PC-9 (cell line): Measurements from ENCODE around the gene NR2E3. TPM values are rescaled to one million over a fixed set of nuclear protein-coding genes. Genes with fewer than 3 reads are reported as not detected.

ENCODE experiments used
- BruUV-seq: library from RNA; stranded (reverse); fragments of 400-500 nt; replicated peaks from 2 replicates; lab custom pipeline; 2021; lab: Mats Ljungman, UMichigan
- CTCF ChIA-PET: fragments of 300-600 bp; sonication (Branson Sonifier 250); formaldehyde crosslinking; loops from one replicate; lab custom pipeline; 2022; ENCODE audit warnings: antibody characterized with exemption; lab: Charles Lee
- POLR2A ChIA-PET: fragments of 300-600 bp; sonication (Branson Sonifier 250); formaldehyde crosslinking; loops from one replicate; lab custom pipeline; 2022; ENCODE audit warnings: antibody characterized with exemption; ENCODE audit not compliant: unreplicated experiment; lab: Charles Lee
- DNase-seq, 2 experiments: peaks; one replicate each; pipeline versions ENCODE4 v3.0.0 to v3.0.0-alpha.2; 2015 to 2022; ENCODE audit warnings: mixed read lengths in 1 of 2
- H2AFZ ChIP-seq: fragments of 200-600 bp; sonication (generic); 2 replicates; pipeline ENCODE4 v1.8.1; 2017; ENCODE audit warnings: antibody characterized with exemption
- H3F3A ChIP-seq: fragments of 200-600 bp; sonication (generic); 2 replicates; pipeline ENCODE4 v1.8.1; 2017; ENCODE audit warnings: antibody characterized with exemption, mild to moderate bottlenecking, low read depth; ENCODE audit not compliant: insufficient read depth
- H3K27ac ChIP-seq: fragments of 200-600 bp; sonication (generic); 2 replicates; pipeline ENCODE4 v1.6.1; 2016; ENCODE audit warnings: mixed run types
- H3K27me3 ChIP-seq: fragments of 200-600 bp; sonication (generic); 2 replicates; pipeline ENCODE4 v1.6.1; 2016; ENCODE audit warnings: low read depth, mixed run types; ENCODE audit not compliant: insufficient read depth
- H3K36me3 ChIP-seq: fragments of 200-600 bp; sonication (generic); 2 replicates; pipeline ENCODE4 v1.6.1; 2016; ENCODE audit warnings: low read depth, mixed run types
- H3K4me1 ChIP-seq: fragments of 200-600 bp; sonication (generic); replicated peaks from 2 replicates; pipeline ENCODE4 v1.6.1; 2016; ENCODE audit warnings: mixed run types; ENCODE audit not compliant: insufficient read depth
- H3K4me2 ChIP-seq: fragments of 200-600 bp; sonication (generic); 2 replicates; pipeline ENCODE4 v1.6.1; 2017; ENCODE audit warnings: mixed run types
- H3K4me3 ChIP-seq: fragments of 200-600 bp; sonication (generic); 2 replicates; pipeline ENCODE4 v1.6.1; 2016; ENCODE audit warnings: mixed run types
- H3K79me2 ChIP-seq: fragments of 200-600 bp; sonication (generic); 2 replicates; pipeline ENCODE4 v1.6.1; 2017; ENCODE audit warnings: low read depth, mixed run types
- H3K9me2 ChIP-seq: fragments of 200-600 bp; sonication (generic); 2 replicates; pipeline ENCODE4 v1.8.1; 2017; ENCODE audit warnings: mild to moderate bottlenecking; ENCODE audit not compliant: insufficient read depth
- H3K9me3 ChIP-seq: fragments of 200-600 bp; sonication (generic); 2 replicates; pipeline ENCODE4 v1.8.1; 2016; ENCODE audit warnings: low read depth; ENCODE audit not compliant: insufficient read depth
- H4K20me1 ChIP-seq: fragments of 200-600 bp; sonication (generic); 2 replicates; pipeline ENCODE4 v1.8.1; 2017; ENCODE audit not compliant: insufficient read depth
- EZH2 ChIP-seq: fragments of 200-600 bp; sonication (generic); IDR thresholded peaks from 2 replicates; pipeline ENCODE4 v1.8.0; 2017; ENCODE audit warnings: antibody characterized with exemption, low read depth
- intact Hi-C: fragments of 100-400 bp; cut with micrococcal nuclease; formaldehyde crosslinking; loops from one replicate; pipeline ENCODE4 v1.10.0; 2022; ENCODE audit not compliant: unreplicated experiment
- total RNA-seq: library from RNA; stranded (reverse); gene quantifications from 2 replicates; pipeline ENCODE4 v1.2.3, GENCODE V29; 2021
- TF ChIP-seq, protein P1 (sequence below): fragments of 200-600 bp; sonication (generic); conservative IDR thresholded peaks from 2 replicates; pipeline ENCODE4 v1.6.1; 2017; ENCODE audit warnings: mixed run types, antibody characterized with exemption, mild to moderate bottlenecking, moderate library complexity

NR2E3 gene
- total RNA-seq, 1 experiment from 2014 or later, result 1.5 TPM

DNA sequence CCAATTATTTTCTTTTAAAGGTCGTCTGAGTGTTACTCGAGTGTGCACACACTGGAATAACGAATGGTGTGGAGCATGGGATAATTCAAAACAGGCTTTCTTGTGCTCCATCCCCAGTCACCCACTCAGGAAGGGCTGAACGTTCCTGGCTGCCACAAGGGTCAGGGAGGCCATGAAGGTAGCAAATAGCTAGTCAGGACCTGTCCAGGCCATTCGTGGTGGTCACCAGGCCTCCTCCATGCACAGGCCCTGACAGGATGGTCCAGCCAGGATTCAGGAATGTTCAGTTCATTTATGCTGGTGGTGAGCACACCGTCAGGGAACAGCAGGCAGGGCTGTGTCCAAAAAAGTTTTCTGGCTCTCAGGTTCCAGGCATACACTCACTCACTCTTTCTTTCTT, 11.7 kb upstream of the NR2E3 start:
- Histone ChIP-seq H4K20me1 (no peaks in the 10 kb centered on the region), H3K9me3 (no peaks in the 10 kb centered on the region), H3K27me3 (no peaks in the 10 kb centered on the region), H2AFZ (no peak overlapping the region), H3K79me2 (no peaks in the 10 kb centered on the region), H3F3A (no peaks in the 10 kb centered on the region), H3K4me2 (no peak overlapping the region), H3K36me3 (no peaks in the 10 kb centered on the region), H3K4me1 (peaks cover 12% of the 10 kb centered on the region), H3K9me2 (no peaks in the 10 kb centered on the region), H3K27ac (no peak overlapping the region), H3K4me3 (no peak overlapping the region)
- ChIA-PET CTCF (no interaction called here), POLR2A (interaction anchor here (0.5 kb wide), 1 partner anchor 8 kb away, joined by 3 read pairs; no protein-coding TSS in a partner anchor)
- no peak for DNase-seq
- no peak for TF ChIP-seq EZH2
- TF ChIP-seq, protein P1, sequence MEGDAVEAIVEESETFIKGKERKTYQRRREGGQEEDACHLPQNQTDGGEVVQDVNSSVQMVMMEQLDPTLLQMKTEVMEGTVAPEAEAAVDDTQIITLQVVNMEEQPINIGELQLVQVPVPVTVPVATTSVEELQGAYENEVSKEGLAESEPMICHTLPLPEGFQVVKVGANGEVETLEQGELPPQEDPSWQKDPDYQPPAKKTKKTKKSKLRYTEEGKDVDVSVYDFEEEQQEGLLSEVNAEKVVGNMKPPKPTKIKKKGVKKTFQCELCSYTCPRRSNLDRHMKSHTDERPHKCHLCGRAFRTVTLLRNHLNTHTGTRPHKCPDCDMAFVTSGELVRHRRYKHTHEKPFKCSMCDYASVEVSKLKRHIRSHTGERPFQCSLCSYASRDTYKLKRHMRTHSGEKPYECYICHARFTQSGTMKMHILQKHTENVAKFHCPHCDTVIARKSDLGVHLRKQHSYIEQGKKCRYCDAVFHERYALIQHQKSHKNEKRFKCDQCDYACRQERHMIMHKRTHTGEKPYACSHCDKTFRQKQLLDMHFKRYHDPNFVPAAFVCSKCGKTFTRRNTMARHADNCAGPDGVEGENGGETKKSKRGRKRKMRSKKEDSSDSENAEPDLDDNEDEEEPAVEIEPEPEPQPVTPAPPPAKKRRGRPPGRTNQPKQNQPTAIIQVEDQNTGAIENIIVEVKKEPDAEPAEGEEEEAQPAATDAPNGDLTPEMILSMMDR, result no peak
- BruUV-seq, result no TSS peak
- intact Hi-C loops, result no loop called here

DNA sequence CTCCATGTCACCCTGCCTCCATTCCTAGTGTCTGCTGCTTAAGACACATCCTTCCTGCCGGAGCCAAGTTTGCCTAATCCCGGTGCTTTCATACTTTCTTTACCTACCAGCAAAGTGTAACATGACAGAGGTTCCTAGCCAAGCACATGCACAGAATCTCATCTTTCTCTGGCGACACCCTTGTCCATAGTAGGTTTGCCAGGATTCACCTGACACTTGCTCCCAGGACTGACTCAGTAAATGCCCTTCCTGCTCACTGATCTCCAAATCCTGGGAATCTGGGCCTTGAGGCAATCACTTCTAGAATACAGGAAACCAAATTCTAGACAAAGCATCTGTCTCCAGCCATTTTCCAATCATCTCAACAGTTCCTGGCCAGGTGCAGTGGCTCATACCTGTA, 10.2 kb upstream of the NR2E3 start:
- no peaks in the 10 kb centered on the region for H3F3A ChIP-seq
- H3K4me2 ChIP-seq, result no peak overlapping the region
- ChIA-PET CTCF (interaction anchor here (1.5 kb wide), 1 partner anchor 47 kb away, joined by 16 read pairs; no protein-coding TSS in a partner anchor), POLR2A (no interaction called here)
- no peaks in the 10 kb centered on the region for H3K9me3 ChIP-seq
- H3K79me2 ChIP-seq, result no peaks in the 10 kb centered on the region
- no TSS peak for BruUV-seq
- H3K36me3 ChIP-seq, result no peaks in the 10 kb centered on the region
- intact Hi-C loops, result loop anchor here (2.0 to 10.0 kb wide), 4 partner anchors 19 to 905 kb away; partner anchors contain the start of genes LRRC49 and THAP10
- TF ChIP-seq, protein P1, result no peak
- TF ChIP-seq EZH2, result no peak
- H3K9me2 ChIP-seq, result no peaks in the 10 kb centered on the region
- no peak overlapping the region for H3K4me3 ChIP-seq
- H4K20me1 ChIP-seq, result no peaks in the 10 kb centered on the region
- no peak overlapping the region for H2AFZ ChIP-seq
- peaks cover 12% of the 10 kb centered on the region for H3K4me1 ChIP-seq
- DNase-seq, result no peak
- 0 out of 2 replicates have a peak overlapping the region, but pooled peaks have one; percentile 4 for H3K27ac ChIP-seq
- H3K27me3 ChIP-seq, result no peaks in the 10 kb centered on the region

DNA sequence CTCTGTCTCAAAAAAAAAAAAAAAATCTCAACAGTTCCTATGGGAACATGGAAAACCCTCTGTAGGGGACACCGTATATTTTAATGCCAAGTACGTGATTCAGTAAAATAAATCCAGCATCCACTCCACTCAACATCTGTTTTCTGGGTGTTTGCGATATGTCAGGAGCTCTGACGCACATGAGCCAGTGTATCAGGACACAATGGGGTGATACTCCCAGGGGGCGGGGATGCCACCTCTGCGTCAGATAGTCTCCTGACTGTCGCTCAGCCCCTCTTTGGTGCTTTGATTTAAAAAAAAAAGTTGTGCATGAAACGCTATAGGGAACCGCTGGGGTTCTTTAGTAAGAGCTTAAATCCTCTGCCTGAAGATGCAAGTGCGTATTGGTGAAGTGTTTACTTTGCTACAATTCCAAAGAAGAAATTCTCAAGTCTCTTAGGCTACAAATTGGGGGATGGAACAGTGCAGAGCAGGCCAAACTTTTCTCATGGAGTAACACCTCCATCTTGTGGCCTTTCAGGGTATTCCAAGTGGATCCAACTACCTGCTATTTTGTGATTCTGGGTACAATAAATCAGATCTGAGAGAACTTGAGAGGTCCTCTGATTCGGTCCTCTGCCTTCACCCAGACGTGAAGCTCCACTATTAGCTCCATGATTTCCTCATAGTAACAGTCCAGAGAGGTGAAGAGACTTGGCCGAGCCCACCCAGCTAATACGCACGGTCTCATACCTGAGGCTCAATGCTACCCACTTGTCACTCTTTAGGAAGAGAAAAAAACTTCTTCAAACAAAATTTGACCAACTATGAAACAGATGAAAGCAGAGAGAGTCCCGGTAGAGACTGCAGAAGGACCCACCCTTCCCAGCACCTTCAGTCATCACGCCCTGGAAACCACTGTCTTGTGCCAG, 9.3 kb upstream of the NR2E3 start:
- Histone ChIP-seq H3K36me3 (no peaks in the 10 kb centered on the region), H3K4me2 (peak overlapping the region; percentile 36; the same call in 1 of the 2 replicates), H3K4me1 (peaks cover 13% of the 10 kb centered on the region), H3K27ac (no peak overlapping the region), H3K79me2 (no peaks in the 10 kb centered on the region), H3F3A (no peaks in the 10 kb centered on the region), H4K20me1 (no peaks in the 10 kb centered on the region), H3K27me3 (no peaks in the 10 kb centered on the region), H3K9me2 (no peaks in the 10 kb centered on the region), H2AFZ (no peak overlapping the region), H3K4me3 (no peak overlapping the region), H3K9me3 (no peaks in the 10 kb centered on the region)
- CTCF ChIA-PET, result interaction anchor here (0.9 to 2.5 kb wide), 4 partner anchors 21 to 354 kb away, joined by 4 to 16 read pairs (median 11); no protein-coding TSS in a partner anchor
- BruUV-seq, result no TSS peak
- POLR2A ChIA-PET, result interaction anchor here (0.6 kb wide), 1 partner anchor 656 kb away, joined by 20 read pairs; no protein-coding TSS in a partner anchor
- peak; percentile 60 to 65 for DNase-seq
- intact Hi-C loops, result loop anchor here (1.0 to 10.0 kb wide), 9 partner anchors 20 to 906 kb away; partner anchors contain the start of genes LRRC49 and THAP10
- TF ChIP-seq EZH2, result no peak
- TF ChIP-seq, protein P1, result peak; percentile 85
